Measurements from ENCODE around the gene COBLL1. TPM values are rescaled to one million over a fixed set of nuclear protein-coding genes. Genes with fewer than 3 reads are reported as not detected.
A peak's percentile ranks its signal among the peaks of the same experiment; 100 is the strongest.

The COBLL1 gene
- total RNA-seq, 1 donor from 2014 or later = 89.4 TPM

- ATAC-seq (peak in 1 of 2 donors; percentile 39), DNase-seq (no peak)
- TF ChIP-seq, protein P1, sequence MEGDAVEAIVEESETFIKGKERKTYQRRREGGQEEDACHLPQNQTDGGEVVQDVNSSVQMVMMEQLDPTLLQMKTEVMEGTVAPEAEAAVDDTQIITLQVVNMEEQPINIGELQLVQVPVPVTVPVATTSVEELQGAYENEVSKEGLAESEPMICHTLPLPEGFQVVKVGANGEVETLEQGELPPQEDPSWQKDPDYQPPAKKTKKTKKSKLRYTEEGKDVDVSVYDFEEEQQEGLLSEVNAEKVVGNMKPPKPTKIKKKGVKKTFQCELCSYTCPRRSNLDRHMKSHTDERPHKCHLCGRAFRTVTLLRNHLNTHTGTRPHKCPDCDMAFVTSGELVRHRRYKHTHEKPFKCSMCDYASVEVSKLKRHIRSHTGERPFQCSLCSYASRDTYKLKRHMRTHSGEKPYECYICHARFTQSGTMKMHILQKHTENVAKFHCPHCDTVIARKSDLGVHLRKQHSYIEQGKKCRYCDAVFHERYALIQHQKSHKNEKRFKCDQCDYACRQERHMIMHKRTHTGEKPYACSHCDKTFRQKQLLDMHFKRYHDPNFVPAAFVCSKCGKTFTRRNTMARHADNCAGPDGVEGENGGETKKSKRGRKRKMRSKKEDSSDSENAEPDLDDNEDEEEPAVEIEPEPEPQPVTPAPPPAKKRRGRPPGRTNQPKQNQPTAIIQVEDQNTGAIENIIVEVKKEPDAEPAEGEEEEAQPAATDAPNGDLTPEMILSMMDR (IDR thresholded peaks at IDR 0.05) = no peak
- Histone ChIP-seq H3K36me3 (no peaks in the 10 kb centered on the region), H3K9me3 (no peaks in the 10 kb centered on the region), H3K4me3 (no peak overlapping the region), H3K27me3 (ENCODE audit: low read depth) (no peaks in the 10 kb centered on the region), H3K4me1 (peaks cover 48% of the 10 kb centered on the region), H3K27ac (no peak overlapping the region)
- intact Hi-C loops (cut with DNase I) = no loop called here
Measured at GRCh38 chr2:164808776-164809175, 32.8 kb downstream of the COBLL1 start.

- Histone ChIP-seq H3K9me3 (no peaks in the 10 kb centered on the region), H3K4me3 (no peak overlapping the region), H3K27ac (no peak overlapping the region), H3K36me3 (no peaks in the 10 kb centered on the region), H3K27me3 (ENCODE audit: low read depth) (no peaks in the 10 kb centered on the region), H3K4me1 (peaks cover 27% of the 10 kb centered on the region)
- TF ChIP-seq, protein P1 (IDR thresholded peaks at IDR 0.05) = no peak
- no peak for DNase-seq
- ATAC-seq = peak in 1 of 2 donors; percentile 32
- intact Hi-C loops (cut with DNase I) = no loop called here
Measured at GRCh38 chr2:164803776-164804466, 37.7 kb downstream of the COBLL1 start.

- no peaks in the 10 kb centered on the region for H3K27me3 ChIP-seq (ENCODE audit: low read depth)
- no peak overlapping the region for H3K4me3 ChIP-seq
- ATAC-seq (no peak), DNase-seq (no peak)
- H3K36me3 ChIP-seq = no peaks in the 10 kb centered on the region
- no peak overlapping the region for H3K27ac ChIP-seq
- peaks cover 18% of the 10 kb centered on the region for H3K4me1 ChIP-seq
- H3K9me3 ChIP-seq = no peaks in the 10 kb centered on the region
- TF ChIP-seq, protein P1 (IDR thresholded peaks at IDR 0.05) = no peak
- intact Hi-C loops (cut with DNase I) = no loop called here
Measured at GRCh38 chr2:164802095-164802707, 39.4 kb downstream of the COBLL1 start.

DNA sequence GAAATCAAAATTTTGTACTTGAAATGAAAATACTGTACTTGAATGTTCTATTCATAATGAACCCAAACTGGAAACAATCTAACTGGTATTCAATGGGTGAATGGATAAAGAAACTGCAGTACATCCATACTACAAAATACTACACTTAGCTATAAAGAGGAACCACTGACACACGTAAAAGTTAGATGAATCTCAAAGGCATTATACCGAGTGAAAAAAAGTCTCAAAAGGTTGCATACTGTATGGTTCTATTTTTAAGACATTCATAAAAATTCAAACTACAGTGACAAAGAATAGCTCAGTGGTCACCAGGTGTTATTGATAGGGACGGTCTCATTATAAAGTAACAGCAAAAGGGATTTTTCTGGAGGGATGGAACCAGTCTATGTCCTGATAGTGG is 41.1 kb downstream of the COBLL1 start:
- Histone ChIP-seq H3K9me3 (no peaks in the 10 kb centered on the region), H3K27ac (no peak overlapping the region), H3K36me3 (no peaks in the 10 kb centered on the region), H3K27me3 (ENCODE audit: low read depth) (no peaks in the 10 kb centered on the region), H3K4me1 (peaks cover 18% of the 10 kb centered on the region), H3K4me3 (no peak overlapping the region)
- intact Hi-C loops (cut with DNase I) = no loop called here
- no peak for ATAC-seq
- TF ChIP-seq, protein P1 (IDR thresholded peaks at IDR 0.05) = no peak
- DNase-seq = no peak

DNA sequence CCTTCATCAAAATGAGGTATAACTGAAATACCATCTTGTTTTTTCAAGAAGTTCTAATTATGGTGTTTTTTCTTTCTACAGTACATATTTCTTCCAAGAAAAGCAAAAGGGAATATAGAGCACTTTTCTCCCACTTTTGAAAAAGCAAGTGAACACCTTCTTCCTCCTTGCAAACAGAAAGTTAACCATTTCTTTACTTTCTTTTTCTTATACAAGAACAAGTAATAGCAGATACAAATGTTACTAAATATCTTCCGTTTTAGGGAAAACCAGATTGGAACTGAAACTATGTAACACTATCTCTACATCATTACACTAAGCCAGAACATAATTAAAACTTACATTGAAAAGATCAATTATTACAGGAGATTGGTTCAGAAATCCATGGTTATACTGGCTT is 44.0 kb downstream of the COBLL1 start:
- no peaks in the 10 kb centered on the region for H3K36me3 ChIP-seq
- no peak overlapping the region for H3K27ac ChIP-seq
- no peaks in the 10 kb centered on the region for H3K27me3 ChIP-seq (ENCODE audit: low read depth)
- DNase-seq (no peak), ATAC-seq (no peak)
- intact Hi-C loops (cut with DNase I) = no loop called here
- H3K9me3 ChIP-seq = no peaks in the 10 kb centered on the region
- TF ChIP-seq, protein P1 (IDR thresholded peaks at IDR 0.05) = no peak
- H3K4me1 ChIP-seq = peaks cover 24% of the 10 kb centered on the region
- H3K4me3 ChIP-seq = no peak overlapping the region

All from lower lobe of right lung (tissue), 2 donors.